ENCODE results near the gene ANKS1B.

The ANKS1B gene

GRCh38 chr12:98691351-98691750 is 1293.4 kb downstream of the ANKS1B start:
- DNase-seq = no peak

- no peak for DNase-seq
Measured at GRCh38 chr12:98686603-98687002, 1298.1 kb downstream of the ANKS1B start.
